H1 (cell line): ENCODE data around the gene ARHGEF16. TPM values are rescaled to one million over a fixed set of nuclear protein-coding genes. Genes with fewer than 3 reads are reported as not detected.

Source experiments
- CTCF ChIA-PET: fragments of 300-600 bp; sonication (Branson Sonifier 250); formaldehyde crosslinking; loops from one replicate; lab custom pipeline; 2021; ENCODE audit not compliant: partially characterized antibody; lab: Charles Lee
- POLR2A ChIA-PET: fragments of 300-600 bp; sonication (Branson Sonifier 250); formaldehyde crosslinking; loops from one replicate; lab custom pipeline; 2021; ENCODE audit warnings: inconsistent platforms; ENCODE audit not compliant: partially characterized antibody; lab: Charles Lee
- DNase-seq, 2 experiments: peaks; one replicate each; pipeline versions ENCODE4 v3.0.0 to v3.0.0-alpha.2; 2010 to 2022; ENCODE audit warnings: low spot score in 2 of 2, low read depth in 1 of 2, mixed read lengths in 1 of 2
- FAIRE-seq: peaks from 2 replicates; lab custom pipeline; 2011; peaks lifted over from hg19 to GRCh38; lab: Jason Lieb, UNC
- H2AFZ ChIP-seq: 2 replicates; pipeline ENCODE4 v1.8.1; 2012; ENCODE audit warnings: low read length, inconsistent platforms
- H2AK5ac ChIP-seq: 2 replicates; pipeline ENCODE4 v1.6.1; 2013; ENCODE audit warnings: low read depth, low read length
- H2BK120ac ChIP-seq: replicated peaks from 2 replicates; pipeline ENCODE3; 2013; ENCODE audit warnings: low read depth, low read length, inconsistent platforms
- H2BK12ac ChIP-seq: 2 replicates; pipeline ENCODE4 v1.6.1; 2013; ENCODE audit warnings: low read depth, low read length
- H2BK15ac ChIP-seq: 2 replicates; pipeline ENCODE4 v1.6.1; 2013; ENCODE audit warnings: low read length
- H2BK20ac ChIP-seq: 2 replicates; pipeline ENCODE4 v1.6.1; 2013; ENCODE audit warnings: low read length
- H2BK5ac ChIP-seq: 2 replicates; pipeline ENCODE4 v1.6.1; 2013; ENCODE audit warnings: low read depth, low read length
- H3K14ac ChIP-seq: 2 replicates; pipeline ENCODE4 v1.6.1; 2013; ENCODE audit warnings: inconsistent platforms; ENCODE audit not compliant: insufficient read length
- H3K18ac ChIP-seq: 2 replicates; pipeline ENCODE4 v1.6.1; 2013; ENCODE audit warnings: low read length; ENCODE audit errors: extremely low read depth
- H3K23ac ChIP-seq: 2 replicates; pipeline ENCODE4 v1.6.1; 2013; ENCODE audit warnings: inconsistent platforms; ENCODE audit not compliant: insufficient read length
- H3K23me2 ChIP-seq: 2 replicates; pipeline ENCODE4 v1.6.1; 2013; ENCODE audit warnings: low read depth, low read length
- H3K27ac ChIP-seq: 2 replicates; pipeline ENCODE4 v1.6.1; 2011; ENCODE audit warnings: low read depth, low read length, inconsistent platforms
- H3K27me3 ChIP-seq, 4 experiments: replicated peaks in 1 of 4; 1 replicate in 1 of 4; 2 replicates in 3 of 4; pipeline versions ENCODE4 v1.6.1 to v1.8.1; 2011 to 2013; ENCODE audit warnings: low read length in 3 of 4, mild to moderate bottlenecking in 3 of 4, inconsistent platforms in 2 of 4, mixed read lengths in 2 of 4, moderate library complexity in 1 of 4; ENCODE audit not compliant: control insufficient read depth in 3 of 4, insufficient read depth in 3 of 4; ENCODE audit errors: extremely low read depth in 1 of 4
- H3K36me3 ChIP-seq, 4 experiments: 2 replicates each; pipeline versions ENCODE4 v1.6.1 to v1.8.1; 2011 to 2013; ENCODE audit warnings: mild to moderate bottlenecking in 4 of 4, low read length in 3 of 4, moderate library complexity in 2 of 4, control low read depth in 1 of 4, inconsistent platforms in 1 of 4; ENCODE audit not compliant: insufficient read depth in 4 of 4, control insufficient read depth in 2 of 4
- H3K4ac ChIP-seq: replicated peaks from 2 replicates; pipeline ENCODE3; 2013; ENCODE audit warnings: low read length, low read depth, mixed read lengths, inconsistent platforms; ENCODE audit not compliant: insufficient read length
- H3K4me1 ChIP-seq, 4 experiments: replicated peaks in 1 of 4; 1 replicate in 1 of 4; 2 replicates in 3 of 4; pipeline versions ENCODE4 v1.6.1 to v1.8.1; 2011 to 2013; ENCODE audit warnings: low read length in 3 of 4, inconsistent platforms in 2 of 4, mixed read lengths in 1 of 4; ENCODE audit not compliant: insufficient read depth in 4 of 4, control insufficient read depth in 3 of 4
- H3K4me2 ChIP-seq, 2 experiments: 2 replicates each; pipeline versions ENCODE4 v1.6.1 to v1.8.1; 2011 to 2013; ENCODE audit warnings: low read depth in 2 of 2, low read length in 2 of 2, control low read depth in 1 of 2, inconsistent platforms in 1 of 2, mild to moderate bottlenecking in 1 of 2; ENCODE audit not compliant: insufficient read depth in 1 of 2
- H3K4me3 ChIP-seq, 4 experiments: fragments of 200-600, 300-600 bp in 1 of 4; sonication (generic), shearing (Covaris generic), sonication (Bioruptor Twin) in 1 of 4; 2 replicates each; pipeline versions ENCODE4 v1.5.1 to v1.8.1; 2011 to 2016; ENCODE audit warnings: low read length in 4 of 4, low read depth in 3 of 4, control low read depth in 2 of 4, inconsistent platforms in 2 of 4, mild to moderate bottlenecking in 2 of 4, mixed read lengths in 1 of 4, moderate library complexity in 1 of 4; ENCODE audit not compliant: insufficient read depth in 2 of 4; ENCODE audit errors: extremely low read depth in 1 of 4
- H3K56ac ChIP-seq: replicated peaks from 2 replicates; pipeline ENCODE3; 2013; ENCODE audit warnings: low read depth, mild to moderate bottlenecking, mixed read lengths, low read length, inconsistent platforms; ENCODE audit not compliant: insufficient read length
- H3K79me1 ChIP-seq: 2 replicates; pipeline ENCODE4 v1.6.1; 2013; ENCODE audit warnings: low read depth, low read length, control low read depth
- H3K79me2 ChIP-seq, 2 experiments: 2 replicates each; pipeline versions ENCODE4 v1.6.1 to v1.8.1; 2012 to 2013; ENCODE audit warnings: low read length in 2 of 2, mild to moderate bottlenecking in 2 of 2, inconsistent platforms in 1 of 2; ENCODE audit not compliant: insufficient read depth in 2 of 2, control insufficient read depth in 1 of 2
- H3K9ac ChIP-seq, 4 experiments: replicated peaks in 1 of 4; 1 replicate in 1 of 4; 2 replicates in 3 of 4; pipeline versions ENCODE4 v1.6.1 to v1.8.1; 2011 to 2013; ENCODE audit warnings: low read depth in 3 of 4, low read length in 3 of 4, control low read depth in 2 of 4, mild to moderate bottlenecking in 2 of 4, moderate library complexity in 2 of 4, inconsistent platforms in 1 of 4; ENCODE audit errors: extremely low read depth in 1 of 4
- H3K9me3 ChIP-seq, 2 experiments: 2 replicates each; pipeline versions ENCODE4 v1.6.1 to v1.8.1; 2012 to 2013; ENCODE audit warnings: mild to moderate bottlenecking in 2 of 2, moderate library complexity in 2 of 2, control low read depth in 1 of 2, inconsistent platforms in 1 of 2, low read depth in 1 of 2, low read length in 1 of 2, mixed read lengths in 1 of 2; ENCODE audit not compliant: insufficient read depth in 2 of 2
- H4K20me1 ChIP-seq, 2 experiments: replicated peaks in 1 of 2; 2 replicates each; pipeline versions ENCODE3 to v1.8.1; 2011 to 2013; ENCODE audit warnings: inconsistent platforms in 2 of 2, low read length in 2 of 2, mild to moderate bottlenecking in 1 of 2; ENCODE audit not compliant: insufficient read depth in 2 of 2, control insufficient read depth in 1 of 2
- H4K5ac ChIP-seq: 2 replicates; pipeline ENCODE4 v1.6.1; 2013; ENCODE audit warnings: low read length, low read depth, mixed read lengths, inconsistent platforms; ENCODE audit not compliant: insufficient read length
- H4K8ac ChIP-seq: 2 replicates; pipeline ENCODE4 v1.8.0; 2013; ENCODE audit warnings: mild to moderate bottlenecking, moderate library complexity, low read length, inconsistent platforms; ENCODE audit not compliant: insufficient read depth; ENCODE audit errors: extremely low read depth
- H4K91ac ChIP-seq: replicated peaks from 2 replicates; pipeline ENCODE3; 2013; ENCODE audit warnings: low read length, mixed read lengths, inconsistent platforms; ENCODE audit not compliant: insufficient read length
- CREB1 ChIP-seq: IDR thresholded peaks from 2 replicates; pipeline ENCODE4 v1.6.1; 2012; ENCODE audit warnings: inconsistent platforms
- EGR1 ChIP-seq: IDR thresholded peaks from 2 replicates; pipeline ENCODE4 v1.6.1; 2011; ENCODE audit warnings: low read depth, low read length, borderline replicate concordance
- MAX ChIP-seq: IDR thresholded peaks from 2 replicates; pipeline ENCODE4 v1.6.1; 2012; ENCODE audit warnings: inconsistent platforms
- RBBP5 ChIP-seq: IDR thresholded peaks from 2 replicates; pipeline ENCODE4 v1.7.1; 2012; ENCODE audit warnings: low read depth, mild to moderate bottlenecking, inconsistent platforms, low read length, moderate library complexity, borderline replicate concordance
- WGBS, 2 experiments: shearing (Covaris generic) in 1 of 2; methylation state at CpG; one replicate each; pipeline versions ENCODE4 v1.1.6 to v1.1.7; 2013 to 2015; ENCODE audit warnings: low lambda C conversion rate in 2 of 2, mixed read lengths in 2 of 2, inconsistent platforms in 1 of 2, low coverage in 1 of 2, missing lambda C conversion rate in 1 of 2; ENCODE audit not compliant: insufficient replicate concordance in 2 of 2, insufficient coverage in 1 of 2, insufficient read length in 1 of 2; ENCODE audit errors: extremely low coverage in 1 of 2, missing lambda C conversion rate in 1 of 2; 5-methylcytosine and 5-hydroxymethylcytosine counted together
- polyA plus RNA-seq, 7 experiments: library from polyadenylated mRNA; depleted of rRNA in 3 of 7; stranded (reverse) in 5 of 7; unstranded in 2 of 7; fragments of >200 nt in 5 of 7; fragments of 200-250 nt in 2 of 7; gene quantifications; 1 replicate in 5 of 7; 2 replicates in 1 of 7; 4 replicates in 1 of 7; pipeline versions ENCODE4 v1.2.1 to v1.2.3, GENCODE V29; 2011 to 2013; ENCODE audit warnings: missing spikeins in 2 of 7, mixed read lengths in 2 of 7
- total RNA-seq: library from RNA; stranded (reverse); fragmentation: NEBNext Ultra II Directional; extraction: Animal tissue kit (Norgen Biotek cat#: 25700); gene quantifications from 2 replicates; pipeline ENCODE4 v1.2.1, GENCODE V29; 2021

ARHGEF16 gene
- total and polyA plus RNA-seq, 2 of the 8 experiments (the other 6 are each of a cell fraction or from before 2014, with no cell fraction given), result 18.3 to 20.7 TPM

GRCh38 chr1:3492545-3493246 is 38.2 kb downstream of the ARHGEF16 start:
- peaks cover 4 to 16% of the 10 kb centered on the region in 2 experiments; a peak in 2 of 4 replicates for H3K9me3 ChIP-seq
- no peak overlapping the region for H3K18ac ChIP-seq
- no peak overlapping the region for H2BK120ac ChIP-seq
- H3K79me2 ChIP-seq, result no peaks in the 10 kb centered on the region
- H4K8ac ChIP-seq, result peak overlapping the region; percentile 57; the same call in 1 of the 2 replicates
- H4K91ac ChIP-seq, result no peak overlapping the region
- no peak overlapping the region for H3K4me2 ChIP-seq
- DNase-seq (no peak), FAIRE-seq (no peak)
- no peak overlapping the region for H3K4me3 ChIP-seq
- no peak overlapping the region for H2AFZ ChIP-seq
- peaks cover 0 to 4% (median 0%) of the 10 kb centered on the region in 4 experiments; a peak in 2 of 7 replicates for H3K4me1 ChIP-seq
- H3K56ac ChIP-seq, result no peak overlapping the region
- H3K27me3 ChIP-seq, result no peaks in the 10 kb centered on the region
- H3K9ac ChIP-seq, result no peak overlapping the region
- H2AK5ac ChIP-seq, result peak overlapping the region; percentile 43; the same call in 1 of the 2 replicates
- no peaks in the 10 kb centered on the region for H3K23me2 ChIP-seq
- ChIA-PET CTCF (interaction anchor here (0.6 to 2.2 kb wide), 18 partner anchors 10 to 973 kb away, joined by 3 to 17 read pairs (median 5); no protein-coding TSS in a partner anchor), POLR2A (interaction anchor here (1.1 kb wide), 2 partner anchors 9 to 131 kb away, joined by 3 read pairs; no protein-coding TSS in a partner anchor)
- no peak overlapping the region for H3K14ac ChIP-seq
- no peak overlapping the region for H3K23ac ChIP-seq
- peak overlapping the region; percentile 86; the same call in 1 of the 2 replicates for H2BK5ac ChIP-seq
- no peak overlapping the region for H3K4ac ChIP-seq
- no peak overlapping the region for H2BK12ac ChIP-seq
- H4K20me1 ChIP-seq, result peaks cover 2 to 4% of the 10 kb centered on the region in 2 experiments
- no peak overlapping the region for H2BK20ac ChIP-seq
- no peaks in the 10 kb centered on the region; a peak in 1 of 8 replicates for H3K36me3 ChIP-seq
- H2BK15ac ChIP-seq, result no peak overlapping the region
- WGBS, 2 experiments, result 86% methylated on average over 17 of the region's 17 CpGs; no CpG with 5 or more reads in 1 of the 2 experiments
- no peak overlapping the region for H3K27ac ChIP-seq
- no peaks in the 10 kb centered on the region for H3K79me1 ChIP-seq
- no peak overlapping the region for H4K5ac ChIP-seq
- TF ChIP-seq CREB1, result no peak
- TF ChIP-seq RBBP5, result no peak
- no peak for TF ChIP-seq EGR1
- no peak for TF ChIP-seq MAX
